Calu3 (cell line): ENCODE data around the gene HIBADH. TPM values are rescaled to one million over a fixed set of nuclear protein-coding genes. Genes with fewer than 3 reads are reported as not detected.
"Not testable (repeated sequence)": the region's sequence is repeated elsewhere in the genome, so short reads cannot be mapped to it uniquely, and the experiment has no call there.

Source experiments
- BruUV-seq: library from RNA; stranded (reverse); fragments of 400-500 nt; replicated peaks from 2 replicates; lab custom pipeline; 2021; lab: Mats Ljungman, UMichigan
- CTCF ChIA-PET: fragments of 300-600 bp; sonication (Branson Sonifier 250); formaldehyde crosslinking; loops from one replicate; lab custom pipeline; 2022; ENCODE audit warnings: antibody characterized with exemption; lab: Charles Lee
- DNase-seq: peaks from one replicate; pipeline ENCODE4 v3.0.0; 2022
- H3K27ac Mint-ChIP-seq: one replicate; pipeline ENCODE4 v1.8.0; 2022; ENCODE audit warnings: mixed read lengths; ENCODE audit not compliant: unreplicated experiment
- H3K27me3 Mint-ChIP-seq: one replicate; pipeline ENCODE4 v1.8.0; 2022; ENCODE audit warnings: mixed read lengths; ENCODE audit not compliant: unreplicated experiment
- H3K36me3 Mint-ChIP-seq: one replicate; pipeline ENCODE4 v1.8.0; 2022; ENCODE audit warnings: mild to moderate bottlenecking, moderate library complexity, mixed read lengths; ENCODE audit not compliant: insufficient read depth, unreplicated experiment
- H3K4me1 Mint-ChIP-seq: one replicate; pipeline ENCODE4 v1.8.0; 2022; ENCODE audit warnings: mild to moderate bottlenecking, low read depth, mixed read lengths; ENCODE audit not compliant: unreplicated experiment
- H3K4me3 Mint-ChIP-seq: one replicate; pipeline ENCODE4 v1.8.0; 2022; ENCODE audit warnings: mild to moderate bottlenecking, low read depth, moderate library complexity, mixed read lengths; ENCODE audit not compliant: unreplicated experiment
- H3K9me3 Mint-ChIP-seq: one replicate; pipeline ENCODE4 v1.8.0; 2022; ENCODE audit warnings: low read depth, mixed read lengths; ENCODE audit not compliant: unreplicated experiment
- intact Hi-C: fragments of 100-400 bp; cut with micrococcal nuclease; formaldehyde crosslinking; loops from one replicate; pipeline ENCODE4 v1.10.0; 2022; ENCODE audit not compliant: unreplicated experiment
- total RNA-seq: library from RNA; stranded (reverse); gene quantifications from 2 replicates; pipeline ENCODE4 v1.2.3, GENCODE V29; 2022
- TF ChIP-seq, protein P1 (sequence below): fragments of 200-600 bp; IDR thresholded peaks from one replicate; pipeline ENCODE4 v1.8.0; 2022; ENCODE audit warnings: antibody characterized with exemption; ENCODE audit not compliant: unreplicated experiment

The HIBADH gene
- total RNA-seq, 1 experiment from 2014 or later: 74.6 TPM

DNA sequence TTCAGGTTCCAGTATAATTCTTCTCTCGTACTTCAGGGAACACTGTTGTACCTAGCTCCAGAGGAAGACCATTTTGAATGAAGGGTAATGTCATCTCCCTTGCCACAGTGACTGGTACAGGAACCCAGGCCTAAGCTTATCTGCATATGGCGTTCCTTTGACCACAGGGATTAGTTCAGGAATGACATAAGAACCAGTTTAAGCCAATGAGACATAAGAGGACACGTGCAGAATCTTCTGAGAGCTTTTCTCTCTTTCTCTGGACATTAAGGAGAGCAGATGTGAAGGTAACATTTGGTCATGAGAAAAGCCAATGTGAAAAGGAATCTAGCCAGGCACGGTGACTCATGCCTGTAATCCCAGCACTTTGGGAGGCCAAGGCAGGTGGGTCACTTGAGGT, 21.8 kb upstream of the HIBADH start:
- DNase-seq: no peak
- Mint-ChIP-seq H3K4me1 (peaks cover 22% of the 10 kb centered on the region), H3K27ac (no peak overlapping the region), H3K36me3 (no peaks in the 10 kb centered on the region), H3K4me3 (no peak overlapping the region), H3K27me3 (no peaks in the 10 kb centered on the region), H3K9me3 (peaks cover 4% of the 10 kb centered on the region)
- CTCF ChIA-PET: no interaction called here
- intact Hi-C loops: no loop called here
- TF ChIP-seq, protein P1, sequence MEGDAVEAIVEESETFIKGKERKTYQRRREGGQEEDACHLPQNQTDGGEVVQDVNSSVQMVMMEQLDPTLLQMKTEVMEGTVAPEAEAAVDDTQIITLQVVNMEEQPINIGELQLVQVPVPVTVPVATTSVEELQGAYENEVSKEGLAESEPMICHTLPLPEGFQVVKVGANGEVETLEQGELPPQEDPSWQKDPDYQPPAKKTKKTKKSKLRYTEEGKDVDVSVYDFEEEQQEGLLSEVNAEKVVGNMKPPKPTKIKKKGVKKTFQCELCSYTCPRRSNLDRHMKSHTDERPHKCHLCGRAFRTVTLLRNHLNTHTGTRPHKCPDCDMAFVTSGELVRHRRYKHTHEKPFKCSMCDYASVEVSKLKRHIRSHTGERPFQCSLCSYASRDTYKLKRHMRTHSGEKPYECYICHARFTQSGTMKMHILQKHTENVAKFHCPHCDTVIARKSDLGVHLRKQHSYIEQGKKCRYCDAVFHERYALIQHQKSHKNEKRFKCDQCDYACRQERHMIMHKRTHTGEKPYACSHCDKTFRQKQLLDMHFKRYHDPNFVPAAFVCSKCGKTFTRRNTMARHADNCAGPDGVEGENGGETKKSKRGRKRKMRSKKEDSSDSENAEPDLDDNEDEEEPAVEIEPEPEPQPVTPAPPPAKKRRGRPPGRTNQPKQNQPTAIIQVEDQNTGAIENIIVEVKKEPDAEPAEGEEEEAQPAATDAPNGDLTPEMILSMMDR: no peak
- no TSS peak for BruUV-seq

DNA sequence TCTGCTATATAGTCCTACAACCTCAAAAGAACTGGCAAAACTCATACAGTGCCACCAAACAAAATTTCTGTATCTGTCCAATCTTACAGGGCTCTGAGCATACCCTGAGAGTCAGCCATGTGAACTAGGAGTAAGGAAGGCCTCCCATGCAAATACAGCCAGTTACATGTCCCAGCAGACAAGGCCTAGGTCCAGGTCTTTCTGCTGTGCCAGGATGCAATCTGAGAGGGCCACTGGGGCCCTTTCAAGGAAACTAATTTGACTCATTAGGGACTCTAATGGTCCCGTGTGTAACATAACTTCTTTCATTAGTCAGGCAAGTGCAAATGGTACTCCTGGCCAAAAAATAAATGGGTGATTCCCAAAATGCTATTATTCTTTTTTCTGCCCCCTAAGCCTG, 17.9 kb upstream of the HIBADH start:
- H3K27ac Mint-ChIP-seq: peak overlapping the region; percentile 100
- H3K36me3 Mint-ChIP-seq: peaks cover 19% of the 10 kb centered on the region

DNA sequence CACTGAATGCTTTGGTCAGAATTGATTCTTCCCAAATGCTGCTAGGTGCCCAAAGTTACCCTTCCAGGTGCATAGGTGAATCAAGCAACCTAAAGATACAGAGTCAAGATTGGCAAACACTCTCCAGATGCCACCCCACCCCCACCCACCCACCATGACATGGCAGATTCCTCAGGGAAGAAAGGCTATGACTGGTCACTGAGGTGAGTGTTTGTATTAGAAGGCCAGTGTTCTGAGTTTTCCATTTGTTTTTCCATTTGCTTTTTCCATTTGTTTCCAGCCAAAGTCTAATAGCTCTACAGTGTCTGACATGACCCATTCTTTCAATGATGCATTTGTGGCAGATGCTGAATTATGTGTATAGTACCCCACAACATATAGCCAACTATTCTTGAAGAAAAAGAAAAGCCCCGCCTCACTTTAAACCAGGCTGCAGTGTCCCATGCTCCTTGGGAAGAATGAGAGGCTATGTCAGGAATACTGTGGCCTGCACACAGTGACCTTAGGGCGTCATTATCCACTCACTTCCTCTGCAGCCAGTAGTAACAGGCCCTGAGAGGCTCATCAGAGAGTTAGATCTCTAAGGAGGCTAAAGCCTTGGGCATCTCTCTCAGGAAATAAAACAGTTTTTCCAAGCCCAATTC, 16.1 kb upstream of the HIBADH start:
- no peak overlapping the region for H3K4me3 Mint-ChIP-seq
- H3K4me1 Mint-ChIP-seq: peaks cover 42% of the 10 kb centered on the region
- TF ChIP-seq, protein P1: no peak
- no TSS peak for BruUV-seq
- peaks cover 19% of the 10 kb centered on the region for H3K36me3 Mint-ChIP-seq
- intact Hi-C loops: no loop called here
- H3K9me3 Mint-ChIP-seq: peaks cover 4% of the 10 kb centered on the region
- no peaks in the 10 kb centered on the region for H3K27me3 Mint-ChIP-seq
- peak overlapping the region; percentile 100 for H3K27ac Mint-ChIP-seq
- DNase-seq: no peak
- CTCF ChIA-PET: interaction anchor here (0.6 to 1.4 kb wide), 16 partner anchors 10 to 483 kb away, joined by 3 to 18 read pairs (median 4); partner anchors contain the start of genes HIBADH and TAX1BP1

More for the DNA sequence above, 17.9 kb upstream of the HIBADH start:
- Mint-ChIP-seq H3K4me1 (peaks cover 42% of the 10 kb centered on the region), H3K27me3 (no peaks in the 10 kb centered on the region), H3K4me3 (no peak overlapping the region), H3K9me3 (peaks cover 4% of the 10 kb centered on the region)
- CTCF ChIA-PET: no interaction called here
- TF ChIP-seq, protein P1: no peak
- BruUV-seq: no TSS peak
- DNase-seq: no peak
- intact Hi-C loops: no loop called here

DNA sequence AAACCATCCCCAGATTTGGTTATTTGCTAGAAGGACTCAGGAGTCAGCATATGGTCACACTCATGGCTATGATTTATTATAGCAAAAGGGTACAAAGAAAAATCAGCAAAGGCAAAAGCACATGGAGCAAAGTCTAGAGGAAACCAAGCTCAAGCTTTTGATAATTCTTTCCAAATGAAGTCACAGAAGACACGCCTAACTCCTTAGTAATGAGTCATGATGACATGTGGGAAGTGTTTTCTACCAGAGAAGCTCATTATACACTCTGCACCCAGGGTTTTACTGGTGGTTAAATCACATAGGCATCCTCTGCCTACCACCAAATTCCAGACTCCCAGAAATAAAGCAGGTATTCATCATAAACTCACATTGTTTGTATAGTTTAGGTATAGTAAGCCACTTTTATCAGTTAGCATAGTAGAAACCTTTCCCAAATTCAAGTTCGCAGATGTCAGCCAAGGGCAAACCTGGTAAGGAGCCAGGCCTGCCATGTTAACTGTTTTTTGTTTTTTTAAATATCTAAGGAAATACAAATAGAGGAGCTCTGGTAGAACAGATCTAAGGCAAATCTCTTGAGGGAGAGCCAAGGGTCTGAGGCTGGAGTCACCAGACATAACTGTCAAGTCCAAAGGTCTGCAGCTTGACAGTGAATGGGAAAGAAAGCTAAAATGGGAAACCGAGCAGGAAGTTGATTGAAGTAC, 15.4 kb upstream of the HIBADH start:
- CTCF ChIA-PET: interaction anchor here (0.6 to 1.4 kb wide), 19 partner anchors 10 to 498 kb away, joined by 3 to 18 read pairs (median 4); partner anchors contain the start of genes HIBADH and TAX1BP1
- Mint-ChIP-seq H3K4me3 (peak overlapping the region; percentile 55), H3K36me3 (peaks cover 19% of the 10 kb centered on the region), H3K27ac (peak overlapping the region; percentile 100), H3K27me3 (no peaks in the 10 kb centered on the region), H3K9me3 (peaks cover 4% of the 10 kb centered on the region), H3K4me1 (peaks cover 42% of the 10 kb centered on the region)
- TF ChIP-seq, protein P1: no peak
- intact Hi-C loops: no loop called here
- BruUV-seq: TSS peak; percentile 93
- DNase-seq: peak; percentile 67

DNA sequence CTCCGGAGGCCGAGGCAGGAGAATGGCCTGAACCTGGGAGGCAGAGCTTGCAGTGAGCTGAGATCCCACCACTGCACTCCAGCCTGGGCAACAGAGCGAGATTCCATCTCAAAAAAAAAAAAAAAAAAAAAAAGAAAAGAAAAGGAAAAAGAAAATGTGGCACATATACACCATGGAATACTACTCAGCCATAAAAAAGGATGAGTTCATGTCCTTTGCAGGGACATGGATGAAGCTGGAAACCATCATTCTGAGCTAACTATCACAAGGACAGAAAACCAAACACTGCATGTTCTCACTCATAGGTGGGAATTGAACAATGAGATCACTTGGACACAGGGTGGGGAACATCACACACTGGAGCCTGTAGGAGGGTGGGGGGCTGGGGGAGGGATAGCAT, 11.4 kb upstream of the HIBADH start:
- DNase-seq, intact Hi-C loops, H3K9me3 Mint-ChIP-seq, H3K4me3 Mint-ChIP-seq, BruUV-seq, H3K27me3 Mint-ChIP-seq, H3K27ac Mint-ChIP-seq: not testable (repeated sequence)
- H3K36me3 Mint-ChIP-seq: peaks cover 19% of the 10 kb centered on the region
- peaks cover 35% of the 10 kb centered on the region for H3K4me1 Mint-ChIP-seq
- CTCF ChIA-PET: interaction anchor here (0.6 kb wide), 1 partner anchor 23 kb away, joined by 5 read pairs; no protein-coding TSS in a partner anchor
